ENCODE measurements around the gene ARFGEF3.

ARFGEF3 gene

GRCh38 chr6:138219398-138219797, 57.7 kb downstream of the ARFGEF3 start:
- DNase-seq, result no peak

- DNase-seq, result no peak
Measured at GRCh38 chr6:138219901-138220300, 58.2 kb downstream of the ARFGEF3 start.

GRCh38 chr6:138222901-138223546, 61.3 kb downstream of the ARFGEF3 start:
- DNase-seq, result no peak

GRCh38 chr6:138225953-138226352, 64.2 kb downstream of the ARFGEF3 start:
- DNase-seq, result no peak

- DNase-seq, result no peak
Measured at GRCh38 chr6:138226700-138227315, 65.1 kb downstream of the ARFGEF3 start.

GRCh38 chr6:138227316-138227781, 65.6 kb downstream of the ARFGEF3 start:
- DNase-seq, result no peak

- no peak for DNase-seq
Measured at GRCh38 chr6:138229072-138229471, 67.3 kb downstream of the ARFGEF3 start.

- DNase-seq, result no peak
Measured at GRCh38 chr6:138229663-138230179, 68.0 kb downstream of the ARFGEF3 start.

- DNase-seq, result no peak
Measured at GRCh38 chr6:138230221-138230620, 68.5 kb downstream of the ARFGEF3 start.

GRCh38 chr6:138230759-138231380, 69.1 kb downstream of the ARFGEF3 start:
- DNase-seq, result no peak

GRCh38 chr6:138231381-138231886, 69.7 kb downstream of the ARFGEF3 start:
- no peak for DNase-seq

- no peak for DNase-seq
Measured at GRCh38 chr6:138234363-138234762, 72.6 kb downstream of the ARFGEF3 start.

GRCh38 chr6:138235205-138235604, 73.5 kb downstream of the ARFGEF3 start:
- DNase-seq, result no peak

GRCh38 chr6:138235693-138236092, 74.0 kb downstream of the ARFGEF3 start:
- DNase-seq, result no peak

- DNase-seq, result no peak
Measured at GRCh38 chr6:138237463-138237862, 75.7 kb downstream of the ARFGEF3 start.

- DNase-seq, result no peak
Measured at GRCh38 chr6:138238368-138238767, 76.6 kb downstream of the ARFGEF3 start.

GRCh38 chr6:138239774-138240173, 78.0 kb downstream of the ARFGEF3 start:
- DNase-seq, result no peak

GRCh38 chr6:138240476-138241245, 78.9 kb downstream of the ARFGEF3 start:
- DNase-seq, result no peak

- DNase-seq, result no peak
Measured at GRCh38 chr6:138241381-138241780, 79.6 kb downstream of the ARFGEF3 start.

- DNase-seq, result no peak
Measured at GRCh38 chr6:138241934-138242333, 80.2 kb downstream of the ARFGEF3 start.

GRCh38 chr6:138242987-138243592, 81.4 kb downstream of the ARFGEF3 start:
- DNase-seq, result no peak

- no peak for DNase-seq
Measured at GRCh38 chr6:138245751-138246150, 84.0 kb downstream of the ARFGEF3 start.
